Neuronal stem cell (in vitro differentiated cells): ENCODE measurements around the gene TSPYL4.

Experiments used
- DNase-seq: peaks from one replicate; pipeline ENCODE4 v3.0.0-alpha.2; 2013; ENCODE audit warnings: low spot score
- H2AFZ ChIP-seq: one replicate; pipeline ENCODE4 v1.6.1; 2013; ENCODE audit warnings: mild to moderate bottlenecking, low read length, inconsistent platforms
- H2AK5ac ChIP-seq: 2 replicates; pipeline ENCODE4 v1.6.1; 2013; ENCODE audit warnings: low read depth, mild to moderate bottlenecking, inconsistent platforms, low read length, moderate library complexity, mixed read lengths
- H2BK120ac ChIP-seq: 2 replicates; pipeline ENCODE4 v1.6.1; 2013; ENCODE audit warnings: low read depth, mild to moderate bottlenecking, inconsistent platforms, low read length, moderate library complexity, mixed read lengths
- H2BK12ac ChIP-seq: one replicate; pipeline ENCODE4 v1.6.1; 2013; ENCODE audit warnings: low read length, inconsistent platforms
- H2BK15ac ChIP-seq: 2 replicates; pipeline ENCODE4 v1.6.1; 2013; ENCODE audit warnings: mild to moderate bottlenecking, low read length, inconsistent platforms, mixed read lengths
- H2BK5ac ChIP-seq: one replicate; pipeline ENCODE4 v1.6.1; 2013; ENCODE audit warnings: inconsistent platforms, mild to moderate bottlenecking, low read length, moderate library complexity
- H3K14ac ChIP-seq: one replicate; pipeline ENCODE4 v1.6.1; 2013; ENCODE audit warnings: low read length, inconsistent platforms
- H3K18ac ChIP-seq: 2 replicates; pipeline ENCODE4 v1.6.1; 2013; ENCODE audit warnings: low read length, inconsistent platforms
- H3K23ac ChIP-seq: 2 replicates; pipeline ENCODE4 v1.6.1; 2013; ENCODE audit warnings: low read depth, mild to moderate bottlenecking, mixed read lengths, low read length, inconsistent platforms; ENCODE audit not compliant: poor library complexity
- H3K27ac ChIP-seq: replicated peaks from 3 replicates; pipeline ENCODE4 v1.5.1; 2013; ENCODE audit warnings: low read length, inconsistent platforms
- H3K27me3 ChIP-seq, 3 experiments: 2 replicates each; pipeline ENCODE4 v1.6.1; 2013; ENCODE audit warnings: low read length in 3 of 3, mild to moderate bottlenecking in 2 of 3, inconsistent platforms in 1 of 3, low read depth in 1 of 3, mixed read lengths in 1 of 3, moderate library complexity in 1 of 3; ENCODE audit not compliant: control insufficient read depth in 3 of 3, insufficient read depth in 3 of 3
- H3K36me3 ChIP-seq, 2 donors: replicated peaks in 1 of 2; 2 replicates each; pipeline ENCODE4 v1.6.1; 2013; ENCODE audit warnings: low read length in 2 of 2; ENCODE audit not compliant: control insufficient read depth in 2 of 2, insufficient read depth in 2 of 2
- H3K4ac ChIP-seq: 2 replicates; pipeline ENCODE4 v1.6.1; 2013; ENCODE audit warnings: inconsistent platforms, mild to moderate bottlenecking, low read length, moderate library complexity
- H3K4me1 ChIP-seq, 2 donors: 1 replicate in 1 of 2; 2 replicates in 1 of 2; pipeline ENCODE4 v1.6.1; 2013; ENCODE audit warnings: low read length in 2 of 2, low read depth in 1 of 2; ENCODE audit not compliant: control insufficient read depth in 2 of 2, insufficient read depth in 1 of 2
- H3K4me2 ChIP-seq: one replicate; pipeline ENCODE4 v1.6.1; 2013; ENCODE audit warnings: mild to moderate bottlenecking, low read length, inconsistent platforms; ENCODE audit not compliant: insufficient read depth, poor library complexity, severe bottlenecking
- H3K4me3 ChIP-seq, 2 donors: 2 replicates each; pipeline ENCODE4 v1.5.1; 2013; ENCODE audit warnings: low read length in 2 of 2, mild to moderate bottlenecking in 2 of 2, inconsistent platforms in 1 of 2, moderate library complexity in 1 of 2
- H3K79me1 ChIP-seq: one replicate; pipeline ENCODE4 v1.6.1; 2013; ENCODE audit warnings: low read depth, mild to moderate bottlenecking, inconsistent platforms, low read length, moderate library complexity
- H3K9ac ChIP-seq: one replicate; pipeline ENCODE4 v1.6.1; 2013; ENCODE audit warnings: mild to moderate bottlenecking, low read depth, low read length, inconsistent platforms; ENCODE audit not compliant: poor library complexity
- H3K9me3 ChIP-seq, 2 donors: replicated peaks in 1 of 2; 2 replicates each; pipeline versions ENCODE3 to v1.6.1; 2013; ENCODE audit warnings: low read length in 2 of 2, mild to moderate bottlenecking in 2 of 2, inconsistent platforms in 1 of 2, low read depth in 1 of 2, mixed read lengths in 1 of 2, moderate library complexity in 1 of 2; ENCODE audit not compliant: control insufficient read depth in 2 of 2, insufficient read depth in 1 of 2
- H4K8ac ChIP-seq: one replicate; pipeline ENCODE4 v1.6.1; 2013; ENCODE audit warnings: low read depth, mild to moderate bottlenecking, inconsistent platforms, low read length, moderate library complexity
- H4K91ac ChIP-seq: one replicate; pipeline ENCODE4 v1.6.1; 2013; ENCODE audit warnings: low read length, low read depth, mild to moderate bottlenecking, inconsistent platforms; ENCODE audit not compliant: poor library complexity
- WGBS, 2 donors: extraction: QIAGEN DNeasy Blood & Tissue Kit; methylation state at CpG; one replicate each; pipeline ENCODE4 v1.1.7; 2013; ENCODE audit warnings: missing lambda C conversion rate in 2 of 2, mixed read lengths in 1 of 2; ENCODE audit not compliant: insufficient read length in 2 of 2, insufficient replicate concordance in 1 of 2; ENCODE audit errors: extremely low coverage in 2 of 2; 5-methylcytosine and 5-hydroxymethylcytosine counted together

Gene TSPYL4

DNA sequence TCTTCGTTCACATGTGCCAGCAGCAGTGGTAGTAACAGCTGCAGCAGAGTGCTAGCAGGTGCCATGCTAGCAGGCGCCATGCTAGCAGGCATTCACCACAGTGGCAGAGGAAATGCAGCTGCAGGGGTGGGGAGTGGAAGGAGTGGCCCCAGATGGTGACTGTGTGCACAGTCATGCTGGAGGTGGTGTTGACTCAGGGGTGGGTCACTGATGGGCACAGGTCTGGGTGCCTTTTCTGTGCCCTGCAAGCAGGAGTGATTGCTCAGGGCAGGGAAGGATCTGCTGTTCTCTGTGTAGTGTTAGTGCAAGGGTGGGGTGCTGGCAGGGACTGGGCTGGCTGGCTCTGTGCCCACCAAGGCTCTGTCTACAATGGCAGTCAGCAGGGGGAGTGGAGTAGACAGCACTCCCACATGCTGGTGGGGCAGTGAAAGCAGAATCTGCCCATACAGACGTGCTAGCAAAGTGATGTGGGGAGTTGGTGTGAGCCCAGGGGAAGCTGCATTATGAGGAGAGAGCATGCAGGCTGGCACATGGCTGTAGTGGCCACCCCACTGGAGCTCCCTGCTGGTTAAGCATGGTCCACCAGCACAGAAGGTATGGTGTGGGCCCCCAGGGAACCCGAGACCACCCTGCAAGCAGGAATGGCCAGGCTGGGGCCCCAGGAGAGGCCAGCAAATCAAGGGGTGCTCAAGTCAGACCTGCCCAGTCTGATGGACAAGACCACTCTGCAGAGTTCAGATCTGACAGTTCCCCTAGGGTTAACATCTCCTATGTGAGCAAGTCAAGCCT lies 11.4 kb upstream of the TSPYL4 start:
- Histone ChIP-seq H3K4me2 (no peak overlapping the region), H2AK5ac (no peak overlapping the region), H2BK12ac (no peak overlapping the region), H3K4me1 (no peaks in the 10 kb centered on the region), H3K36me3 (peaks cover 0 to 7% of the 10 kb centered on the region in 2 donors), H4K8ac (no peak overlapping the region), H3K27ac (no peak overlapping the region), H3K18ac (no peak overlapping the region), H4K91ac (no peak overlapping the region), H3K27me3 (no peaks in the 10 kb centered on the region), H3K4me3 (no peak overlapping the region), H3K79me1 (no peaks in the 10 kb centered on the region), H2BK5ac (no peak overlapping the region), H3K4ac (no peak overlapping the region), H3K9ac (no peak overlapping the region), H3K14ac (no peak overlapping the region), H2BK15ac (no peak overlapping the region), H2AFZ (no peak overlapping the region), H2BK120ac (no peak overlapping the region), H3K23ac (no peak overlapping the region), H3K9me3 (peaks cover 0 to under 1% of the 10 kb centered on the region in 2 donors)
- DNase-seq: no peak
- WGBS, 2 donors: no CpG with 5 or more reads among the region's 4 CpGs

GRCh38 chr6:116263353-116263752 lies 9.5 kb upstream of the TSPYL4 start:
- no peak for DNase-seq
- no peak overlapping the region for H2BK15ac ChIP-seq
- H4K91ac ChIP-seq: no peak overlapping the region
- WGBS, 2 donors: no CpG with 5 or more reads among the region's 1 CpG
- H3K36me3 ChIP-seq: peaks cover 3 to 24% of the 10 kb centered on the region in 2 donors
- H3K27ac ChIP-seq: no peak overlapping the region
- H2BK5ac ChIP-seq: no peak overlapping the region
- no peak overlapping the region for H2BK12ac ChIP-seq
- no peak overlapping the region for H3K14ac ChIP-seq
- no peak overlapping the region for H2AFZ ChIP-seq
- no peak overlapping the region for H3K23ac ChIP-seq
- no peak overlapping the region for H3K4me2 ChIP-seq
- no peaks in the 10 kb centered on the region for H3K4me1 ChIP-seq
- H3K9ac ChIP-seq: no peak overlapping the region
- H3K27me3 ChIP-seq: no peaks in the 10 kb centered on the region
- no peak overlapping the region for H2BK120ac ChIP-seq
- no peak overlapping the region for H3K18ac ChIP-seq
- peaks cover 2% of the 10 kb centered on the region in 2 donors for H3K9me3 ChIP-seq
- H2AK5ac ChIP-seq: no peak overlapping the region
- no peak overlapping the region for H3K4ac ChIP-seq
- H4K8ac ChIP-seq: no peak overlapping the region
- no peaks in the 10 kb centered on the region for H3K79me1 ChIP-seq
- no peak overlapping the region for H3K4me3 ChIP-seq

DNA sequence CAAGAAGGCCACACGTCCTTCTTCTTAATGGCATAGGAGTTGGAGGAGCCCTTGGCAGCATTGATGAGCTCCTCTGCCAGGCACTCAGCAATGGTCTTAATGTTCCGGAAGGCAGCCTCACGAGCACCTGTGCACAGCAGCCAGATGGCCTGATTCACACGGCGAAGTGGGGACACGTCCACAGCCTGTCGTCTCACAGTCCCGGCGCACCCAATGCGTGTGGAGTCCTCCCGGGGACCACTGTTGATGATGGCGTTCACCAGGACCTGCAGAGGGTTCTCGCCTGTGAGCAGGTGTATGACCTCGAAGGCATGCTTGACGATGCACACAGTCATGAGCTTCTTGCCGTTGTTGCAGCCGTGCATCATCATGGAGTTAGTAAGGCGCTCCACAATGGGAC lies 4.6 kb upstream of the TSPYL4 start:
- Histone ChIP-seq H3K4ac (no peak overlapping the region), H3K4me3 (peak overlapping the region in 1 of 2 donors; percentile 17), H2BK15ac (no peak overlapping the region), H3K9me3 (peaks cover 2% of the 10 kb centered on the region in 2 donors), H3K4me2 (no peak overlapping the region), H3K27ac (no peak overlapping the region), H3K14ac (no peak overlapping the region), H2BK120ac (no peak overlapping the region), H3K36me3 (peaks cover 3 to 19% of the 10 kb centered on the region in 2 donors), H4K91ac (no peak overlapping the region), H3K4me1 (peaks cover 0 to 7% of the 10 kb centered on the region in 2 donors), H3K18ac (no peak overlapping the region), H2AK5ac (no peak overlapping the region), H3K27me3 (no peaks in the 10 kb centered on the region), H2BK12ac (no peak overlapping the region), H2BK5ac (no peak overlapping the region), H4K8ac (no peak overlapping the region), H3K9ac (no peak overlapping the region), H3K79me1 (no peaks in the 10 kb centered on the region), H2AFZ (no peak overlapping the region), H3K23ac (no peak overlapping the region)
- WGBS, 2 donors: no CpG with 5 or more reads among the region's 18 CpGs
- no peak for DNase-seq

GRCh38 chr6:116256694-116257093 lies 2.8 kb upstream of the TSPYL4 start:
- H3K79me1 ChIP-seq: peaks cover 3% of the 10 kb centered on the region
- WGBS, 2 donors: no CpG with 5 or more reads among the region's 1 CpG

More at GRCh38 chr6:116256694-116257093, 2.8 kb upstream of the TSPYL4 start:
- Histone ChIP-seq H3K36me3 (peaks cover 8 to 29% of the 10 kb centered on the region in 2 donors), H3K27me3 (no peaks in the 10 kb centered on the region), H3K23ac (no peak overlapping the region), H3K18ac (no peak overlapping the region), H4K8ac (no peak overlapping the region), H2AK5ac (no peak overlapping the region), H3K9me3 (peaks cover 2 to 11% of the 10 kb centered on the region in 2 donors), H2AFZ (no peak overlapping the region), H3K4ac (no peak overlapping the region), H3K4me2 (no peak overlapping the region), H2BK120ac (no peak overlapping the region), H2BK12ac (no peak overlapping the region), H3K4me1 (peaks cover 16 to 21% of the 10 kb centered on the region in 2 donors), H3K4me3 (no peak overlapping the region), H3K27ac (no peak overlapping the region), H2BK5ac (no peak overlapping the region), H2BK15ac (no peak overlapping the region), H3K9ac (no peak overlapping the region), H3K14ac (no peak overlapping the region), H4K91ac (no peak overlapping the region)
- no peak for DNase-seq
